Activated CD4-positive, alpha-beta T cell treated with anti-CD3 and anti-CD28 coated beads for 36 hours (primary cell): ENCODE data around the gene HOXA3. TPM values are rescaled to one million over a fixed set of nuclear protein-coding genes. Genes with fewer than 3 reads are reported as not detected.

Experiments
- ATAC-seq: fragments of 200-7000 bp; cut with Tn5 transposase; one replicate; pipeline ENCODE4 v1.10.0; 2021; ENCODE audit warnings: mild to moderate bottlenecking, moderate library complexity
- CTCF ChIA-PET: fragments of 350-600 bp; sonication (Branson Sonifier 250); formaldehyde crosslinking; loops from one replicate; lab custom pipeline; 2021; ENCODE audit warnings: antibody characterized with exemption; lab: Charles Lee
- POLR2A ChIA-PET: fragments of 350-600 bp; sonication (Branson Sonifier 250); formaldehyde crosslinking; loops from one replicate; lab custom pipeline; 2021; ENCODE audit warnings: antibody characterized with exemption, inconsistent platforms; lab: Charles Lee
- DNase-seq: peaks from one replicate; pipeline ENCODE4 v3.0.0-alpha.2; 2020
- H3K27ac Mint-ChIP-seq: one replicate; pipeline ENCODE4 v1.8.0; 2021; ENCODE audit warnings: mixed read lengths
- H3K27me3 Mint-ChIP-seq: one replicate; pipeline ENCODE4 v1.8.0; 2021; ENCODE audit warnings: mixed read lengths
- H3K36me3 Mint-ChIP-seq: one replicate; pipeline ENCODE4 v1.8.0; 2021; ENCODE audit warnings: low read depth, mixed read lengths
- H3K4me1 Mint-ChIP-seq: one replicate; pipeline ENCODE4 v1.8.0; 2021; ENCODE audit warnings: mixed read lengths
- H3K4me3 Mint-ChIP-seq: one replicate; pipeline ENCODE4 v1.8.0; 2021; ENCODE audit warnings: mild to moderate bottlenecking, moderate library complexity, mixed read lengths
- H3K9me3 Mint-ChIP-seq: one replicate; pipeline ENCODE4 v1.8.0; 2021; ENCODE audit warnings: low read depth, mixed read lengths
- intact Hi-C, 2 experiments: fragments of 100-400 bp; cut with DNase I in 1 of 2; cut with micrococcal nuclease in 1 of 2; formaldehyde crosslinking; loops; one replicate each; pipeline versions ENCODE4 v1.14.2 to v1.15.1; 2022 to 2024; cut with DNase I, micrococcal nuclease
- total RNA-seq, 2 experiments: library from RNA; stranded (reverse); gene quantifications; one replicate each; pipeline ENCODE4 v1.2.3, GENCODE V29; 2021

HOXA3 gene
- total RNA-seq, 2 experiments from 2014 or later: not detected

GRCh38 chr7:27194686-27195379 lies 42.5 kb upstream of the HOXA3 start:
- CTCF ChIA-PET: interaction anchor here (0.5 to 3.0 kb wide), 16 partner anchors 8 to 900 kb away, joined by 3 to 22 read pairs (median 4); partner anchors contain the start of genes HOXA11, HOXA6 and HOXA7
- intact Hi-C loops: loop anchor here (5.0 to 10.0 kb wide), 7 partner anchors 47 to 902 kb away; partner anchors contain the start of genes HIBADH (in 2 of the 2) and EVX1 (in 1 of the 2)
- no peak overlapping the region for H3K27ac Mint-ChIP-seq
- H3K27me3 Mint-ChIP-seq: peaks cover 75% of the 10 kb centered on the region
- DNase-seq (no peak), ATAC-seq (no peak)
- no peaks in the 10 kb centered on the region for H3K36me3 Mint-ChIP-seq
- no peaks in the 10 kb centered on the region for H3K9me3 Mint-ChIP-seq
- POLR2A ChIA-PET: no interaction called here
- H3K4me1 Mint-ChIP-seq: peaks cover 12% of the 10 kb centered on the region
- no peak overlapping the region for H3K4me3 Mint-ChIP-seq

DNA sequence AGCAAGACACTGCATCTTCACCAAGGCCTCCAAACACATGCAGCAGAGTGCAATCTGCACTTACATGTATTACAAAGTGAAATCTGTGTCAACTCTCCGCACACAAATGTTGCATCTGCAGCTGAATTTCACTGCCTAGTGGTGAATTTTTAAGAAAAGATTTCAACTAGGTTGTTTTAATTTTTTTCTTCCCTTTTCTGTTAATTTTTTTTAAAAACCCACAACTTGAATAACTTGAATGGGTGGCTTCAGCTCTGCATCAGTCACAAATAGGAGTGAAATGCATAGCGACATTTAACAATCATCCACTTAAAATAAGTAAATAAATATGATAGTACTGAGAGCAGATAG lies 41.6 kb upstream of the HOXA3 start:
- H3K36me3 Mint-ChIP-seq: no peaks in the 10 kb centered on the region
- peaks cover 80% of the 10 kb centered on the region for H3K27me3 Mint-ChIP-seq
- intact Hi-C loops: loop anchor here in 1 of 2 experiments (10.0 kb wide), 1 partner anchor 471 kb away; the partner anchor contains the start of gene HIBADH
- CTCF ChIA-PET: interaction anchor here (0.5 to 3.0 kb wide), 7 partner anchors 7 to 901 kb away, joined by 3 to 22 read pairs (median 3); partner anchors contain the start of gene HOXA11
- POLR2A ChIA-PET: no interaction called here
- ATAC-seq (no peak), DNase-seq (no peak)
- no peak overlapping the region for H3K4me3 Mint-ChIP-seq
- no peak overlapping the region for H3K27ac Mint-ChIP-seq
- peaks cover 12% of the 10 kb centered on the region for H3K4me1 Mint-ChIP-seq
- no peaks in the 10 kb centered on the region for H3K9me3 Mint-ChIP-seq

DNA sequence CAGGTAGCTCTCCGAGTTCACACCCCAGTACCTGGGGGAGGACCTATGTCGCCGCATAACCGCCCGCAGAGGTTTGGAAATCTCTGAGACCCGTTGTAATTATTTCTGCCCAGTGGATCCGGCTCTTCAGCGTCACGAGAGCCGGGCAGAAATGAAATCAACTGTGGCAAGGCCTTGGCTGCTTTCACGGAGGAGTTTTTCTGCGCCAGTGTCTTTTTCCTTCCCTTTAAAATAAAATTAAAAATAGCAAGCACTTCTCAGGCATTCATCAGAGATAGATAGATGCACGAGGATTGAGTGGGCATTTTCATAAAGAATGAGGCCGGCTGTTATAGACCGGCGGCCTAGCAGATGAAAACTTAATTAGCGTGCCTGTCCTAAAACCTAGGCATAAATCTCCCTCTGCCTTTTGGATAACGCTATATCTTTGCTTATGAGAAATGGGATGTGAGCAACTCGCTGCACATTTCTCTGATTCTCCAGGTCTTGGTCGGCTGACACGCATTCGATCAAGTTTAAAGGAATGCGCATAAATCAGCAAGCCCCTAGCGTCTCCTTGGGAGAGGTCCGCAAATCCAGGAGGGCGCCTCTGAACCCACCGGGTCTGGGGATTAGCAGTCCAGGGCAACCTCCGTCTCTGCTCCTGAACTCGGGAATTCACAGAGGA lies 41.1 kb upstream of the HOXA3 start:
- no peak overlapping the region for H3K27ac Mint-ChIP-seq

DNA sequence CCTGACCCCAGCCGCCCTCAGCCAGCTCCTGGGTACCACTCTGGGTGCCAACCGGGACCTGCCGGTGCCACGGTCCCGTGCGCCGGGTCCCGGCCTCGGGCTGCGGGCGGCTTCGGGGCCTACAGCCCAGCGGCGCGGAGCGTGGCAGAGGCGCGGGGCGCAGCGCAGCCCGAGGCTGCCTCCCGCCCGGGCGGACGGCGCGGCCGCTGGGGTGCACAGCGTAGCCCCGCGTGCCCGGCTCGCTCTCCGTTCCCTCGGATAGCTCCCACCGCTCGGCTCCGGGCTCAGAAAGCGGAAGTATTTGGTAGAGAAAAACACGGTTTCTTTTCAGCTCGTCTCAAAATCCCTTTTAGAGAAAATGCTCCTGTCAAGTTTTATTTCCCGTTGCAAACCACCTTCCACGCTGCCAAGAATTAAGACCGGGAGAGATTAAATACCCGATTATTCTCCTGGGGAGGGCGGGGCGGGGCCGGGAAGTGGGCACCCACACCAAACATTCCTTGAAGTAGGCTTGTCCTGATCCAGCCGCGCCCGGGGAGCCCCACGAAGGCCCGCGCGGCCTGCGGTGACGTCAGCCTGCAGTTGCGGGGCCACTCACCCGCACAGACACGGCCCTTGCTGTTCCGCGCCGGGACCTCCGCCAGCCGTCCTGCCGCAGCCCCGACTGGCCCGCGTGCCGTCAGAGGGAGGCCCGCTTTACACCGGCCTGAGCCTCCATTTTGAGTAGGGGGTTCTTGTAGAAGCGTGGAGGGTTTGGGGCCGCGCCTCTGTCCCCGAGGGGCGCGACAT lies 40.4 kb upstream of the HOXA3 start:
- ChIA-PET POLR2A (no interaction called here), CTCF (interaction anchor here (0.7 to 1.9 kb wide), 4 partner anchors 14 to 115 kb away, joined by 3 to 7 read pairs (median 4); partner anchors contain the start of gene EVX1)
- intact Hi-C loops: loop anchor here in 1 of 2 experiments (10.0 kb wide), 1 partner anchor 472 kb away; the partner anchor contains the start of gene HIBADH
- H3K27ac Mint-ChIP-seq: no peak overlapping the region
- peak overlapping the region; percentile 45 for H3K4me3 Mint-ChIP-seq
- H3K4me1 Mint-ChIP-seq: peaks cover 22% of the 10 kb centered on the region
- DNase-seq (no peak), ATAC-seq (peak; percentile 48)
- H3K9me3 Mint-ChIP-seq: no peaks in the 10 kb centered on the region
- H3K36me3 Mint-ChIP-seq: no peaks in the 10 kb centered on the region
- H3K27me3 Mint-ChIP-seq: peaks cover 79% of the 10 kb centered on the region

More for the DNA sequence above, 41.1 kb upstream of the HOXA3 start:
- DNase-seq: no peak
- ChIA-PET CTCF (interaction anchor here (0.7 to 3.0 kb wide), 4 partner anchors 7 to 727 kb away, joined by 3 to 22 read pairs (median 5); partner anchors contain the start of gene HOXA11), POLR2A (no interaction called here)
- Mint-ChIP-seq H3K27me3 (peaks cover 79% of the 10 kb centered on the region), H3K4me3 (no peak overlapping the region), H3K4me1 (peaks cover 15% of the 10 kb centered on the region), H3K36me3 (no peaks in the 10 kb centered on the region), H3K9me3 (no peaks in the 10 kb centered on the region)
- intact Hi-C loops: loop anchor here in 1 of 2 experiments (10.0 kb wide), 1 partner anchor 471 kb away; the partner anchor contains the start of gene HIBADH
- no peak for ATAC-seq

GRCh38 chr7:27191833-27192545 lies 39.6 kb upstream of the HOXA3 start:
- no peak for ATAC-seq

DNA sequence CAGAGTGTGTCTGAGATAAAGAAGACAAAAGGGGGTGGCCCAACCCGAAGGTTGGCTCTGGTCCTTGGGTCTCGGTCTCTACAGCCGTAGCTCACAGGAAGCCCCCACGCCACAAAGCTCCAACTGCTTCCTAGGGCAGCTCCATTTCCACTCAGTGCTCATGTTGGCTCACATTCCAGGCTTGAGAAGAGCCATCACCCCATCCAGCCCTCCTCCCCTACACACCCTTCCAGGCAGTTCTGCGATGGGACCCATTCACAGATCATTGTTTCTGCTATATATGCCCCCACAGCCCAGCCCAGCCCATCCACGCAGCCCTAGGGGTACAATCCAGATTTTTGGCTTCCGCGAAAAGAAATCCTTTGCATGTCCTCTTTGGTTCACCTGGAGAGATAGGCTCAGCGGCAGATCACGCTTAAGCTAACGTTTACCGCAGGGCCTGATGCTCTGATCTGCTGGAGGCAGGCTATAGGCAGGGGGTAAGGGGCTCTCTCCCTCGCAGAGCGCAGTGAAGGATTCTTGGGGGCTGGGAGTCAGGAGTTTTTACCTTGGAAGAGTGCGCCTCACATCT lies 38.9 kb upstream of the HOXA3 start:
- no peaks in the 10 kb centered on the region for H3K36me3 Mint-ChIP-seq

More at GRCh38 chr7:27191833-27192545, 39.6 kb upstream of the HOXA3 start:
- ChIA-PET CTCF (interaction anchor here (0.7 to 1.9 kb wide), 5 partner anchors 11 to 114 kb away, joined by 3 to 7 read pairs (median 3); partner anchors contain the start of gene EVX1), POLR2A (no interaction called here)
- DNase-seq: no peak
- Mint-ChIP-seq H3K36me3 (no peaks in the 10 kb centered on the region), H3K4me1 (peaks cover 27% of the 10 kb centered on the region), H3K27ac (no peak overlapping the region), H3K9me3 (no peaks in the 10 kb centered on the region), H3K4me3 (peak overlapping the region; percentile 33), H3K27me3 (peaks cover 78% of the 10 kb centered on the region)
- intact Hi-C loops: loop anchor here in 1 of 2 experiments (10.0 kb wide), 1 partner anchor 473 kb away; the partner anchor contains the start of gene HIBADH

GRCh38 chr7:27189997-27190748 lies 37.8 kb upstream of the HOXA3 start:
- H3K36me3 Mint-ChIP-seq: no peaks in the 10 kb centered on the region
- H3K9me3 Mint-ChIP-seq: no peaks in the 10 kb centered on the region
- ATAC-seq (no peak), DNase-seq (no peak)
- H3K27me3 Mint-ChIP-seq: peaks cover 86% of the 10 kb centered on the region
- POLR2A ChIA-PET: no interaction called here
- H3K4me1 Mint-ChIP-seq: peaks cover 38% of the 10 kb centered on the region
- no peak overlapping the region for H3K4me3 Mint-ChIP-seq
- no peak overlapping the region for H3K27ac Mint-ChIP-seq
- CTCF ChIA-PET: interaction anchor here (0.7 to 1.3 kb wide), 5 partner anchors 8 to 387 kb away, joined by 3 to 4 read pairs (median 4); no protein-coding TSS in a partner anchor
- intact Hi-C loops: loop anchor here (5.0 to 10.0 kb wide), 2 partner anchors 38 to 475 kb away; partner anchors contain the start of genes HOXA3 (in 2 of the 2) and HIBADH (in 1 of the 2)

More for the DNA sequence above, 38.9 kb upstream of the HOXA3 start:
- ATAC-seq (no peak), DNase-seq (no peak)
- Mint-ChIP-seq H3K4me1 (peaks cover 29% of the 10 kb centered on the region), H3K27ac (no peak overlapping the region), H3K4me3 (no peak overlapping the region), H3K9me3 (no peaks in the 10 kb centered on the region), H3K27me3 (peaks cover 81% of the 10 kb centered on the region)
- intact Hi-C loops: loop anchor here in 1 of 2 experiments (10.0 kb wide), 1 partner anchor 474 kb away; the partner anchor contains the start of gene HIBADH
- POLR2A ChIA-PET: no interaction called here
- CTCF ChIA-PET: interaction anchor here (1.0 to 1.9 kb wide), 5 partner anchors 7 to 386 kb away, joined by 3 to 7 read pairs (median 4); partner anchors contain the start of gene EVX1

GRCh38 chr7:27189295-27189996 lies 37.1 kb upstream of the HOXA3 start:
- ATAC-seq: no peak
- no peak for DNase-seq
- Mint-ChIP-seq H3K9me3 (no peaks in the 10 kb centered on the region), H3K4me3 (no peak overlapping the region), H3K27ac (no peak overlapping the region), H3K36me3 (no peaks in the 10 kb centered on the region), H3K4me1 (peaks cover 44% of the 10 kb centered on the region), H3K27me3 (peaks cover 85% of the 10 kb centered on the region)
- intact Hi-C loops: loop anchor here (5.0 kb wide), 1 partner anchor 37 kb away; the partner anchor contains the start of gene HOXA3 (in 2 of the 2)
- ChIA-PET POLR2A (no interaction called here), CTCF (interaction anchor here (0.7 to 1.7 kb wide), 5 partner anchors 9 to 23 kb away, joined by 3 to 6 read pairs (median 4); no protein-coding TSS in a partner anchor)
